GM03348 (cell line): ENCODE measurements around the gene MAPK8.

Experiments used
- DNase-seq: peaks from one replicate; pipeline ENCODE4 v3.0.0; 2012; ENCODE audit warnings: low spot score

MAPK8 gene

DNA sequence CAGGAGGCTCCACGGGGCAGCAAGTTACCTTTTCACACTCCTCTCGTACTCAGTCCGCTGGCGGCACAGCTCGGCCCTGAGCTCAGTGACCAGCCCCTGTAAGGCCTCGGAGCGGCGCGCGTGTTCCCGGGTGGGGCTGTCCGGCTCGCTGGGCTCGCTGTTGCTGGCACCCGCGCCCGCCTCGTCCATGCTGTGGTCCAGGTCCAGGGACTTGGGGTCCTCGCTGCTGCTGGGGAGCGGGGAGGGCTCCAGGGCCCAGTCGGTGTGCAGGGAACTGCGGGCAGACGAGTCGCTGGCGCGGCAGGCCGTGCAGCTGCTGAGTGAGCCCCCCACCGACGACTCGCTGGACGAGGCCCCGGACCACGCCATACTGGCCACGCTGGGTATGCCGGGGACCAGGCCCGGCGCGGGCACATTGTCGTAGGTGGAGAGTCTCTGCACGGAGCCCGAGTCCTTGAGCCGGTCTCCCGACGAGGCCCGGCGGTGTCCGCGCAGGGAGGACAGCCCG, 143.8 kb downstream of the MAPK8 start:
- DNase-seq: peak; percentile 5

GRCh38 chr10:48450741-48451466, 144.4 kb downstream of the MAPK8 start:
- DNase-seq: peak; percentile 9

GRCh38 chr10:48451969-48452878, 145.7 kb downstream of the MAPK8 start:
- no peak for DNase-seq

DNA sequence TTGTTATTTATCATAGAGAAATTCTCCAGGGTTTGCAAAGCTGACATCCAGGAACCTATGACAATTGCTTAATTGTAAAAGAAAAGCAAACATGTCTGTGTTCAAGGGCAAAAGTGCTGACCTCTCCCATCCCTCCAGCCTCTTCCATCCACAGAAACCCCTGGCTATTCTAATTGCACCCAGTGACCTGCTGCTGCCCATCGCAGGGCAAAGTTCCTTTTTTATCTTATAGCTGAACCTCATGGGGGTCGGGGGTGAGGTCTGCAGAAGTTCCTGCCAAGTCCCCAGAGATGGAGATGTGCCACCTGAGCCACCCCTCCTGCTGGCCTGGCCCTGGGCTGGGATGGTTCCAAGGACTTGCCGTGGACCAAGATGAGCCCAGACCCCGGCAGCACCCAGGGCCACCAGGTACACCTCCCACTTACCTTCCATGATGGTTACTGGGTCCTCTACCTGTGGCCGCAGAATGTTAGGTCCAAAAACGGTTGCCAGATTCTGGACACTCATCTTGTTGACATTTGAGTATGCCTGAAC, 146.5 kb downstream of the MAPK8 start:
- DNase-seq: no peak

GRCh38 chr10:48453451-48454301, 147.2 kb downstream of the MAPK8 start:
- DNase-seq: no peak

- no peak for DNase-seq
Observed at GRCh38 chr10:48454302-48455054, 148.0 kb downstream of the MAPK8 start.

DNA sequence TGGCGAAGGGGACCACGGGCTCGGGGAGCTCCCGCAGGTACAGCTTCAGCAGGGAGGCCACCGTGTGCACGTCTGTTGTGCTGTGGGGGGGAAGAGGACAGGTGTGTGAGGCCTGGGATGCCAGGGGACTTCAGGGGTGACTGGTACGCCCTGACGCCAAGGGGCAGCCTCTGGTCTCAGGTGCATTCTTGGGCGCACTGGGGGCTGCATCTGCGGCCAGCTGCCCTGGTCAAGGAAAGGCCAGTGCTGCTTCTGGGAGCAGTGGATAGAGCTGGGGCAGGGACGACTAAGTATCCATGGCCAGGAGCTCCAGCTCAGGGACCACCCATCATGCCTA, 148.5 kb downstream of the MAPK8 start:
- no peak for DNase-seq

GRCh38 chr10:48455392-48456151, 149.1 kb downstream of the MAPK8 start:
- no peak for DNase-seq

DNA sequence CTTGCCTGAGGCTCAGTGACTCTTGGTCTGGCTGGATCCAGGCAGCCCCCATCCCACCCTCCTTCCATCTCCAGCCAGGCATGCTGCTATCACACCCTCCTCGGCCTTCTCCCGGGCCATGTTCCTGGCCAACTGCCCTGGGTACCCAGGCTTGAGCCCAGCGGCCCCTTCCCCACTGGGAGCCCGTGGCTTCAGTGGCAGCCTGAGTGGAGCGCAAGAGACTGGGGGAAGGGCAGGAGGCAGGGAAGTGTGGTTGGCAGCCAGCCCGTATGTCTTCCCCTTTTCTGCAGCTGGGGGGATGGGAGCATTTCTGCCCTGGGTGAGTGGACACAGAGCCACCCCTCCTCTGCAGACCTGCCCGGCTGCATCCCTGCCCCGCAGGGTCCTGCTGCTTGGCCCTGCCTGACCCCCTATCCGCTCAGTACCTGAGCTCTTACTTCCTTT, 149.9 kb downstream of the MAPK8 start:
- DNase-seq: no peak

GRCh38 chr10:48456808-48457761, 150.6 kb downstream of the MAPK8 start:
- no peak for DNase-seq

GRCh38 chr10:48457949-48458661, 151.6 kb downstream of the MAPK8 start:
- DNase-seq: no peak

GRCh38 chr10:48458662-48459048, 152.2 kb downstream of the MAPK8 start:
- no peak for DNase-seq

DNA sequence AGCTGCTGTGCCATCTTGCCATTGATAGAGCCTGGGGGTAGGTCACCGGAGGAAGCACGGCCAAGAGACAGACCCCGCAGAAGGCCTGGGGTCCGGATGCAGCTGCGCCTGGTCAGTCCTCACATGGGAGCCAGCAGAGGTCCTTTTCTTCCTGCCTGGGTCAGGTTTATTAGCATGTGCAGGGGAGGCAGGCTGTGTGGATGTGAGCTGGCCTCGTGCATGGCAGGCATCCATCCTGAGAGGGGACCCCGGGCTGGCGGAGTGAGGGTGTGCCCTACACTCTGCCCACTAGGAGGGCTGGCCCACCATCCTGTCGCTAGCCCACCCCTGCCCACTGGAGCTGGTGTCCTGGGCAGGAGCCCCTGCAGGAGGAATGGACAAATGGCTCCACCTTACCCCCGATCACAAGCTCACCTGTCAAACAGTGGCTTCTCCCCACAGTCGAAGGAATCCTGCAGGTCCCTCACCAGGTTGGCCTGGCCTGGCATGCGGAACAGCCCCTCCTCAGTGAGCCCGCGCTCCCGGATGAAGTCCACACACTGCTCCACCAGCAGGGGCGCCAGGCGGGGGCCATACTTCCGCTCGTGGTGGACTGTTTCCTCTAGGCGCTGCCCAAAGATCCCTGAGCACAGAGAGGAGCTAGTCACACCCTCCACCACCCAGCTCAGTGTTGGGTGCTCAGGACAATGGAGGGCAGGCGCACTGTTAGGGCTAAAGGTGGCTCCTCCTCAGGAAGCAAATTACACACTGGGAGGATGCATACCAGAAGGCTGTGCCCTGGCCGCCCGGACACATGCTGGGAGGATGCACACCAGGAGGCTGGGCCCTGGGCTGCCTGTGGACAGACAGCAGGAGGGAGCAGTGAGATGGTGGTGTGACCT, 153.0 kb downstream of the MAPK8 start:
- DNase-seq: no peak

DNA sequence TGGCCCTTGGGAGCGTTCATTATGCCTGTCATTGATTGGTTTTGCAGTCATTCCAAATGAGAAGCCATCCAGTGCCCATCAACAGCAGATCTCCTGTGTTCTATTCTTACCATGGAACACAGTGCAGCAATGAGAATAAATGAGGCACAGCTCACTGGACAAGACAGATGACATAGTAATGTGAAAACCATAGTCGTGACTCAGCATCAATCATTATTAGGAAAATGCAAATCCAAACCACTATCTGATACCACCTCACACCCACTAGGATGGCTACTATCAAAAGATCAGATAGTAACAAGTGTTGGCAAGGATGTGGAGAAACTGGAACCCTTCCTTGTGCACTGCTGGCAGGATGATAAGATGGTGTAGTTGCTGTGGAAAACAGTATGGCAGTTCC, 153.7 kb downstream of the MAPK8 start:
- no peak for DNase-seq

DNA sequence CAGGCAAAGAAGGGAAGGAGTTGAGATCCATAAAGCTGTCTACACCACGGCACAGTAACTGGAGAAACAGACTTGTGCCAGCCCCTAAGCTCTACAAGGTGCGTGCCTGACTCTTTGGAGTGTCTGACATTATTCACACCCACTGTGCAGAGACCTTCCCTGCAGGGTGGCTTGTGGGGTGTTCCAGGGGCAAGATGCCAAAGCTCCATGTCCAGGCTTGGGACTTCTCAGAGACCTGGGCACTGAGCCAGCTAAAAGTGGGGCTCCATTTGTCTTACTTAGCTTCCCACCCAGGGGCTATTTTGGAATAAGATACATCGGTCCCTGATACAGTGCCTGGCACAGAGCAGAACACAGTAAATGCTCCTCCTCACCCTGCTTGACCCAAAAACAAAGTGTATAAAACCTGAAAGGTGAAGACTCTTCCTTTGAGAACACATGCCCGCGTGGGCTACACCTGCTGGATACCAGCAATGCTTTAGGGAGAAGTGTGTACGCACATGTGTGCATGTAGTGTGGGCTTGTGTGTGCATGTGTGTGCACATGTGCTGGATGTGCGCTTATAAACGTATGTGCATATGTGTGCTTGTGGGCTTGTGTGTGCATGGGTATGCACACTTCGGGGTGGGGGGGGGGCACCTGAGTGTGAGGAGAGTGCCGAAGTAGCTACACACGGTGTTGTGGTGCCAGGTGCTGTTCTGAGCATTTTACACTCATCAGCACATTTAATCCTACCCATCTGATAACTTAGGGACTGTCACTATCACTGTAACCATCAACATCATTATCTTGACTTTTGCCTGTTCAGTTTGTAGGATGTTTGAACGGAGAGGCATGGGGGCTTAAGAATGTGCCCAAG, 155.4 kb downstream of the MAPK8 start:
- no peak for DNase-seq

GRCh38 chr10:48462482-48463020, 156.1 kb downstream of the MAPK8 start:
- DNase-seq: no peak
